Colonic mucosa (tissue), 4 donors: ENCODE measurements around the gene RPUSD3. TPM values are rescaled to one million over a fixed set of nuclear protein-coding genes. Genes with fewer than 3 reads are reported as not detected.
A peak's percentile ranks its signal among the peaks of the same experiment; 100 is the strongest.

Source experiments
- DNase-seq: peaks from one replicate; pipeline ENCODE4 v3.0.0-alpha.2; 2020
- H3K27ac ChIP-seq: fragments of 200-600 bp; one replicate; pipeline ENCODE4 v1.8.0; 2021
- H3K27me3 ChIP-seq: fragments of 200-600 bp; one replicate; pipeline ENCODE4 v1.8.0; 2021
- H3K36me3 ChIP-seq: fragments of 200-600 bp; one replicate; pipeline ENCODE4 v1.8.0; 2021
- H3K4me1 ChIP-seq: fragments of 200-600 bp; one replicate; pipeline ENCODE4 v1.8.0; 2021; ENCODE audit warnings: mild to moderate bottlenecking
- H3K4me3 ChIP-seq: fragments of 200-600 bp; one replicate; pipeline ENCODE4 v1.8.0; 2021
- H3K9ac ChIP-seq, 2 donors: one replicate each; pipeline ENCODE4 v1.7.0; 2013; ENCODE audit warnings: control low read depth in 2 of 2, low read depth in 2 of 2, low read length in 2 of 2
- H3K9me3 ChIP-seq: fragments of 200-600 bp; one replicate; pipeline ENCODE4 v1.8.0; 2021
- intact Hi-C: fragments of 100-400 bp; cut with DNase I; formaldehyde crosslinking; loops from one replicate; pipeline ENCODE4 v1.14.1; 2022
- total RNA-seq, 2 donors: library from RNA; stranded (reverse); fragmentation: NEBNext Ultra II Directional in 1 of 2; extraction: Animal tissue kit (Norgen Biotek cat#: 25700) in 1 of 2; gene quantifications; one replicate each; pipeline ENCODE4 v1.2.1, GENCODE V29; 2021
- TF ChIP-seq, protein P1 (sequence below): fragments of 200-600 bp; IDR thresholded peaks from one replicate; pipeline ENCODE4 v1.8.0; 2022; ENCODE audit warnings: antibody characterized with exemption, mild to moderate bottlenecking
- donor health status: healthy.
- donor health status: DM: no; HTN: no; CAD: no.
- donor health status: DM: no; HTN: no; CAD: no.

RPUSD3 gene
- total RNA-seq, 2 donors from 2014 or later: 24.8 to 42.9 TPM

- Histone ChIP-seq H3K27me3 (no peaks in the 10 kb centered on the region), H3K27ac (no peak overlapping the region), H3K4me3 (no peak overlapping the region), H3K9me3 (no peaks in the 10 kb centered on the region), H3K4me1 (no peaks in the 10 kb centered on the region), H3K36me3 (no peaks in the 10 kb centered on the region), H3K9ac (no peak overlapping the region)
- TF ChIP-seq, protein P1, sequence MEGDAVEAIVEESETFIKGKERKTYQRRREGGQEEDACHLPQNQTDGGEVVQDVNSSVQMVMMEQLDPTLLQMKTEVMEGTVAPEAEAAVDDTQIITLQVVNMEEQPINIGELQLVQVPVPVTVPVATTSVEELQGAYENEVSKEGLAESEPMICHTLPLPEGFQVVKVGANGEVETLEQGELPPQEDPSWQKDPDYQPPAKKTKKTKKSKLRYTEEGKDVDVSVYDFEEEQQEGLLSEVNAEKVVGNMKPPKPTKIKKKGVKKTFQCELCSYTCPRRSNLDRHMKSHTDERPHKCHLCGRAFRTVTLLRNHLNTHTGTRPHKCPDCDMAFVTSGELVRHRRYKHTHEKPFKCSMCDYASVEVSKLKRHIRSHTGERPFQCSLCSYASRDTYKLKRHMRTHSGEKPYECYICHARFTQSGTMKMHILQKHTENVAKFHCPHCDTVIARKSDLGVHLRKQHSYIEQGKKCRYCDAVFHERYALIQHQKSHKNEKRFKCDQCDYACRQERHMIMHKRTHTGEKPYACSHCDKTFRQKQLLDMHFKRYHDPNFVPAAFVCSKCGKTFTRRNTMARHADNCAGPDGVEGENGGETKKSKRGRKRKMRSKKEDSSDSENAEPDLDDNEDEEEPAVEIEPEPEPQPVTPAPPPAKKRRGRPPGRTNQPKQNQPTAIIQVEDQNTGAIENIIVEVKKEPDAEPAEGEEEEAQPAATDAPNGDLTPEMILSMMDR: no peak
- no peak for DNase-seq
- intact Hi-C loops: no loop called here
Observed at GRCh38 chr3:9834520-9835380, 9.1 kb downstream of the RPUSD3 start.

GRCh38 chr3:9833078-9833477 lies 10.7 kb downstream of the RPUSD3 start:
- Histone ChIP-seq H3K4me3 (no peak overlapping the region), H3K27ac (no peak overlapping the region), H3K9ac (no peak overlapping the region), H3K27me3 (no peaks in the 10 kb centered on the region), H3K9me3 (no peaks in the 10 kb centered on the region), H3K36me3 (no peaks in the 10 kb centered on the region), H3K4me1 (no peaks in the 10 kb centered on the region)
- TF ChIP-seq, protein P1: no peak
- intact Hi-C loops: no loop called here
- DNase-seq: no peak

- no peaks in the 10 kb centered on the region for H3K36me3 ChIP-seq
Observed at GRCh38 chr3:9831253-9831652, 12.6 kb downstream of the RPUSD3 start.

GRCh38 chr3:9828801-9829755 lies 14.7 kb downstream of the RPUSD3 start:
- TF ChIP-seq, protein P1: no peak
- Histone ChIP-seq H3K4me1 (no peaks in the 10 kb centered on the region), H3K4me3 (no peak overlapping the region), H3K36me3 (no peaks in the 10 kb centered on the region), H3K9ac (no peak overlapping the region), H3K9me3 (no peaks in the 10 kb centered on the region), H3K27ac (no peak overlapping the region), H3K27me3 (no peaks in the 10 kb centered on the region)
- no peak for DNase-seq
- intact Hi-C loops: no loop called here

More at GRCh38 chr3:9831253-9831652, 12.6 kb downstream of the RPUSD3 start:
- Histone ChIP-seq H3K9me3 (no peaks in the 10 kb centered on the region), H3K27me3 (no peaks in the 10 kb centered on the region), H3K4me3 (no peak overlapping the region), H3K9ac (no peak overlapping the region), H3K27ac (no peak overlapping the region), H3K4me1 (no peaks in the 10 kb centered on the region)
- intact Hi-C loops: no loop called here
- TF ChIP-seq, protein P1: no peak
- DNase-seq: no peak

GRCh38 chr3:9826815-9827573 lies 16.8 kb downstream of the RPUSD3 start:
- intact Hi-C loops: no loop called here
- H3K9me3 ChIP-seq: no peaks in the 10 kb centered on the region
- H3K4me1 ChIP-seq: no peaks in the 10 kb centered on the region
- DNase-seq: peak; percentile 38
- H3K27me3 ChIP-seq: no peaks in the 10 kb centered on the region
- TF ChIP-seq, protein P1: no peak
- no peaks in the 10 kb centered on the region for H3K36me3 ChIP-seq
- no peak overlapping the region for H3K4me3 ChIP-seq
- H3K27ac ChIP-seq: no peak overlapping the region
- H3K9ac ChIP-seq: no peak overlapping the region
